Measurements from ENCODE around the gene ICE2. TPM values are rescaled to one million over a fixed set of nuclear protein-coding genes. Genes with fewer than 3 reads are reported as not detected.

ICE2 gene
- total RNA-seq, 4 donors from 2014 or later = 18.2 to 89.9 (median 43.7) TPM

GRCh38 chr15:60395276-60396011 is 83.5 kb downstream of the ICE2 start:
- peaks cover 30% of the 10 kb centered on the region in 2 donors for H3K4me1 ChIP-seq
- TF ChIP-seq POLR2A (IDR thresholded peaks at IDR 0.05) = no peak
- TF ChIP-seq, protein P1, sequence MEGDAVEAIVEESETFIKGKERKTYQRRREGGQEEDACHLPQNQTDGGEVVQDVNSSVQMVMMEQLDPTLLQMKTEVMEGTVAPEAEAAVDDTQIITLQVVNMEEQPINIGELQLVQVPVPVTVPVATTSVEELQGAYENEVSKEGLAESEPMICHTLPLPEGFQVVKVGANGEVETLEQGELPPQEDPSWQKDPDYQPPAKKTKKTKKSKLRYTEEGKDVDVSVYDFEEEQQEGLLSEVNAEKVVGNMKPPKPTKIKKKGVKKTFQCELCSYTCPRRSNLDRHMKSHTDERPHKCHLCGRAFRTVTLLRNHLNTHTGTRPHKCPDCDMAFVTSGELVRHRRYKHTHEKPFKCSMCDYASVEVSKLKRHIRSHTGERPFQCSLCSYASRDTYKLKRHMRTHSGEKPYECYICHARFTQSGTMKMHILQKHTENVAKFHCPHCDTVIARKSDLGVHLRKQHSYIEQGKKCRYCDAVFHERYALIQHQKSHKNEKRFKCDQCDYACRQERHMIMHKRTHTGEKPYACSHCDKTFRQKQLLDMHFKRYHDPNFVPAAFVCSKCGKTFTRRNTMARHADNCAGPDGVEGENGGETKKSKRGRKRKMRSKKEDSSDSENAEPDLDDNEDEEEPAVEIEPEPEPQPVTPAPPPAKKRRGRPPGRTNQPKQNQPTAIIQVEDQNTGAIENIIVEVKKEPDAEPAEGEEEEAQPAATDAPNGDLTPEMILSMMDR (IDR thresholded peaks at IDR 0.05) = no peak
- peak overlapping the region; percentile 90 to 96 for H3K27ac ChIP-seq
- intact Hi-C loops (cut with DNase I; ENCODE audit: low total_unique reads) = no loop called here
- H3K36me3 ChIP-seq = no peaks in the 10 kb centered on the region
- DNase-seq = no peak
- H3K4me3 ChIP-seq = no peak overlapping the region
- no peaks in the 10 kb centered on the region for H3K27me3 ChIP-seq
- no peaks in the 10 kb centered on the region for H3K9me3 ChIP-seq

- no peak for DNase-seq
- H3K36me3 ChIP-seq = no peaks in the 10 kb centered on the region
- H3K4me3 ChIP-seq = no peak overlapping the region
- TF ChIP-seq POLR2A (IDR thresholded peaks at IDR 0.05) = no peak
- TF ChIP-seq, protein P1 (IDR thresholded peaks at IDR 0.05) = no peak
- no peaks in the 10 kb centered on the region for H3K27me3 ChIP-seq
- H3K9me3 ChIP-seq = no peaks in the 10 kb centered on the region
- peak overlapping the region; percentile 90 to 96 for H3K27ac ChIP-seq
- peaks cover 33 to 34% of the 10 kb centered on the region in 2 donors for H3K4me1 ChIP-seq
- intact Hi-C loops (cut with DNase I; ENCODE audit: low total_unique reads) = no loop called here
Observed at GRCh38 chr15:60394689-60395097, 84.2 kb downstream of the ICE2 start.

DNA sequence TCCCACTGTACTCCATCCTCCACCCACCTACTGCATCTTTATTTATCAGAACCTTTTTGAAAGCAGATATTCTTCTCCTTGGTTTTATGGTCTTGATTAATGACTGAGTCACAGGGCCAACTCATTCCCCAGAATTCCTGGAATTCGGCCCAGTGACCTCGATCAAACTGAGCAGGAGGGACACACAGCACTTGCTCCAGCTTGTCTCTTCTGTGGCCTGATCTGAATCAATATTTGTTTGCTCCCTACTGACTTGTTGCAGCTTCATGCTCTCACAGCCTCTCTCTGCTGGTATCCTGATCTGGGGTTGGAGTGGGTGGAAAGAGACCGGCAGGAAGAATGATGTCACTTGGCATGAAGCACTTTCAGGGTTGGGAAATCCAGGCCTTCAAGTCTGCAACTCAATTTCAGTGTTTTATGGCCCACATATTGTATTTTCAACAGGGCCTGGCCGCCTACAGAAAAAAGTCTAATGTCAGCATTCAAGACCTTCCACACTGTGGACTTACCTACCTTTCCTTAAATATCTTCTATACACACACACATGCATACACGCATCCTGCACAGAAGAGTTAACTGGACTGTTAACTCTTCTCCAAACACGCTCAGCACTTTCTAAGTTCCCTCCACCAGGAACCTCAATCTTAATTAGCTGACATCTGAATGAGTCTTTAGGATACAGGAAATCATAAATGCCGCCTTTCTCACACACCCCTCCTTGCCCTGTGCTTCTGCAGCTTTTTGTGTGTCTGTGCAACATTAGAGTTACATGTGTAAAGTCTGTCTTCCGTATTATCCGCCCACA is 85.8 kb downstream of the ICE2 start:
- Histone ChIP-seq H3K27me3 (no peaks in the 10 kb centered on the region), H3K4me1 (peaks cover 34 to 36% of the 10 kb centered on the region in 2 donors), H3K4me3 (no peak overlapping the region), H3K9me3 (no peaks in the 10 kb centered on the region), H3K36me3 (no peaks in the 10 kb centered on the region), H3K27ac (peak overlapping the region; percentile 90 to 96)
- DNase-seq = peak; percentile 76 to 92
- TF ChIP-seq, protein P1 (IDR thresholded peaks at IDR 0.05) = peak in 1 of 4 experiments; percentile 4
- no peak for TF ChIP-seq POLR2A (IDR thresholded peaks at IDR 0.05)
- intact Hi-C loops (cut with DNase I; ENCODE audit: low total_unique reads) = no loop called here

DNA sequence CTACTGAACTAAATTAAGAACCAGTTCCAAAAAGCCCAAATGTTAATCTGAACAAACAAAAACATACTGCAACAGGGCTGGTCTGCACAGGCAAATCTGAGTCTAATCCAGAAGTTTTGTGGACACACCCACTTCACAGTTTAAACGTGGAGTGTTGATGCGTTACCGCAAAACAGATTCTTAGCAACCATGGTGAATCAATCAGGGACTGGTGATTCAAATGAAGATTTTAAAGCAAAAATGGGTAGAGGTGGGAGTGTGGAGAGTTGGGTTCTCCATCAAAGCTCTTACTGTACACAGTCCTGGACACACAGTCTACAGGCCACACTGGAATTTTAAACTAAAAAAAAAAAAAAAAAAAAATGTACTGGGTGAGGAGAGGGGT is 86.3 kb downstream of the ICE2 start:
- Histone ChIP-seq H3K4me3 (no peak overlapping the region), H3K4me1 (peaks cover 34 to 36% of the 10 kb centered on the region in 2 donors), H3K27me3 (no peaks in the 10 kb centered on the region), H3K27ac (peak overlapping the region; percentile 90 to 96), H3K36me3 (no peaks in the 10 kb centered on the region), H3K9me3 (no peaks in the 10 kb centered on the region)
- intact Hi-C loops (cut with DNase I; ENCODE audit: low total_unique reads) = no loop called here
- no peak for DNase-seq
- TF ChIP-seq POLR2A (IDR thresholded peaks at IDR 0.05) = no peak
- TF ChIP-seq, protein P1 (IDR thresholded peaks at IDR 0.05) = no peak

Data from uterus (tissue), 4 donors.